ENCODE data around the gene RFC5. TPM values are rescaled to one million over a fixed set of nuclear protein-coding genes. Genes with fewer than 3 reads are reported as not detected.
A peak's percentile ranks its signal among the peaks of the same experiment; 100 is the strongest.
"Not testable (repeated sequence)": the region's sequence is repeated elsewhere in the genome, so short reads cannot be mapped to it uniquely, and the experiment has no call there.

Gene RFC5
- total RNA-seq, 1 experiment from 2014 or later = 55.0 TPM

GRCh38 chr12:118064608-118065007 lies 48.1 kb downstream of the RFC5 start:
- peaks cover 10% of the 10 kb centered on the region for H3K36me3 ChIP-seq (replicated peaks; ENCODE audit: control insufficient read depth, insufficient read depth, low read length)
- H3K4me3 ChIP-seq (ENCODE audit: insufficient read depth, low read depth, low read length) = no peak overlapping the region
- peak; percentile 64 for DNase-seq
- no peaks in the 10 kb centered on the region for H3K27me3 ChIP-seq (ENCODE audit: control insufficient read depth, insufficient read depth, low read length)

- DNase-seq = no peak
- Histone ChIP-seq H3K4me3 (ENCODE audit: insufficient read depth, low read depth, low read length) (no peak overlapping the region), H3K36me3 (replicated peaks; ENCODE audit: control insufficient read depth, insufficient read depth, low read length) (peaks cover 12% of the 10 kb centered on the region), H3K27me3 (ENCODE audit: control insufficient read depth, insufficient read depth, low read length) (no peaks in the 10 kb centered on the region)
Measured at GRCh38 chr12:118065380-118065779, 48.9 kb downstream of the RFC5 start.

GRCh38 chr12:118068445-118068844 lies 51.9 kb downstream of the RFC5 start:
- H3K36me3 ChIP-seq (replicated peaks; ENCODE audit: control insufficient read depth, insufficient read depth, low read length) = peaks cover 27% of the 10 kb centered on the region
- DNase-seq = no peak
- no peak overlapping the region for H3K4me3 ChIP-seq (ENCODE audit: insufficient read depth, low read depth, low read length)
- no peaks in the 10 kb centered on the region for H3K27me3 ChIP-seq (ENCODE audit: control insufficient read depth, insufficient read depth, low read length)

GRCh38 chr12:118070650-118071049 lies 54.1 kb downstream of the RFC5 start:
- no peak for DNase-seq
- Histone ChIP-seq H3K36me3 (replicated peaks; ENCODE audit: control insufficient read depth, insufficient read depth, low read length) (peaks cover 29% of the 10 kb centered on the region), H3K4me3 (ENCODE audit: insufficient read depth, low read depth, low read length) (no peak overlapping the region), H3K27me3 (ENCODE audit: control insufficient read depth, insufficient read depth, low read length) (no peaks in the 10 kb centered on the region)

- Histone ChIP-seq H3K27me3 (ENCODE audit: control insufficient read depth, insufficient read depth, low read length) (no peaks in the 10 kb centered on the region), H3K4me3 (ENCODE audit: insufficient read depth, low read depth, low read length) (no peak overlapping the region), H3K36me3 (replicated peaks; ENCODE audit: control insufficient read depth, insufficient read depth, low read length) (peaks cover 28% of the 10 kb centered on the region)
- DNase-seq = peak; percentile 28
Measured at GRCh38 chr12:118073768-118074167, 57.3 kb downstream of the RFC5 start.

- DNase-seq; H3K27me3 ChIP-seq (ENCODE audit: control insufficient read depth, insufficient read depth, low read length); H3K4me3 ChIP-seq (ENCODE audit: insufficient read depth, low read depth, low read length): not testable (repeated sequence)
- H3K36me3 ChIP-seq (replicated peaks; ENCODE audit: control insufficient read depth, insufficient read depth, low read length) = peaks cover 28% of the 10 kb centered on the region
Measured at GRCh38 chr12:118081521-118081920, 65.0 kb downstream of the RFC5 start.

Other genes with a start within 250 kb of the RFC5 start
- gene KSR2, start 47.7 kb upstream of the RFC5 start, total RNA-seq (2014; rRNA removed; shearing (Covaris generic)) = 0.10 and 0.15 TPM in 2 replicates
- 103 and 104 TPM in 2 replicates for gene WSB2, start 44.5 kb downstream of the RFC5 start, total RNA-seq (2014; rRNA removed; shearing (Covaris generic))
- 33.7 and 36.1 TPM in 2 replicates for gene VSIG10, start 87.3 kb downstream of the RFC5 start, total RNA-seq (2014; rRNA removed; shearing (Covaris generic))
- 338 and 372 TPM in 2 replicates for gene PEBP1, start 119.4 kb downstream of the RFC5 start, total RNA-seq (2014; rRNA removed; shearing (Covaris generic))